GM18526 (cell line): ENCODE measurements around the gene SPP1.

Experiments
- POLR2A ChIP-seq: IDR thresholded peaks from 3 replicates; pipeline ENCODE4 v1.6.1; 2011; ENCODE audit not compliant: insufficient read length; ENCODE audit errors: extremely low read depth

Gene SPP1

DNA sequence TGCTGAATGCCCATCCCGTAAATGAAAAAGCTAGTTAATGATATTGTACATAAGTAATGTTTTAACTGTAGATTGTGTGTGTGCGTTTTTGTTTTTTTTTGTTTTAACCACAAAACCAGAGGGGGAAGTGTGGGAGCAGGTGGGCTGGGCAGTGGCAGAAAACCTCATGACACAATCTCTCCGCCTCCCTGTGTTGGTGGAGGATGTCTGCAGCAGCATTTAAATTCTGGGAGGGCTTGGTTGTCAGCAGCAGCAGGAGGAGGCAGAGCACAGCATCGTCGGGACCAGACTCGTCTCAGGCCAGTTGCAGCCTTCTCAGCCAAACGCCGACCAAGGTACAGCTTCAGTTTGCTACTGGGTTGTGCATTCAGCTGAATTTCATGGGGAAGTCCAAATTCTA lies at the start of gene SPP1:
Gene SPP1 (plus strand): TSS at position 249 of the 400 bp plus-strand sequence. CDS start 1,182 bp downstream, outside the sequence.
- TF ChIP-seq POLR2A, result no peak

DNA sequence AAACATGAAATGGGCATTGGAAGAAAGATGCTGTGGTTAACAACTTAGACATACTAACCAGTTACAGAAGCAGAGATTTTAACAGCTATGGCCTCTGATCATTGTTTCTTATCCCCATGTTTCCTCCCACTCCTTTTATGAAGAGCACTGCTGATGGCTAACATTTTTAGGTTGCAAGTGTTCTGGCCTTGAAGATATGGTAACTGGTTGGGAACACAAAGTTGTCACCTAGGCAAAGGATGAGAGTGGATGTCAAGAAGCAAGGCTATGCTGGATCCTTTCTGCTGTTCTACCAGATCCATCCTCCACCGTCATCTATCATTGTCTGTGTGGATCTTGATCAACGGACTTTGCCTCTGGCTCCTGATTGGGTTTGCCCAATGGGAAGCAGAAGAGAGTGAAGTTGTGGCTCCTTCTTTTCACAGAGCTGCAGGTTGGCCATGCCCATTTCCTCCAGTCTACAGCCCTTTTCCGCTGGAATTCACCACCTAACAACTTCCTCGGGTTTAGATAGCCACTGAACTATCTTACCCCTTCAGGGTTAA lies 48.9 kb upstream of the SPP1 start:
- TF ChIP-seq POLR2A, result no peak

DNA sequence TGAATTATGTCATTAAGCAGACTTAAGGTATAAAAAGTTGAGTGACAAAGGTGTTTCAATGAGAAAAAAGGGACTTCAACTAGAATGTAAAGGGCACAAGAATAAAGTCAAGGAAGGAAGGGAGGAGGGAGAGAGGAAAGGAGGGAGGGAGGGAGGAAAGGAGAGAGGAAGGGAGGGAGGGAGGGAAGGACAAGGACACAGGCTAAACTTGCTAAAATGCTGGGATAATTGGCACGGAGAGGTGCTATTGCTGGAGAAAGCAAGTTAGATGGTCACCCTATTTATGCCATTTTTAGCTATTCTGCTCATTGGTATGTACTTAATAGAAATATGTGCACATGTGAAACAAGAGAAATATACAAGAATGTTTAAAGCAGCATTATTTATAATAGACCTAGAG lies 44.9 kb upstream of the SPP1 start:
- TF ChIP-seq POLR2A, result no peak

DNA sequence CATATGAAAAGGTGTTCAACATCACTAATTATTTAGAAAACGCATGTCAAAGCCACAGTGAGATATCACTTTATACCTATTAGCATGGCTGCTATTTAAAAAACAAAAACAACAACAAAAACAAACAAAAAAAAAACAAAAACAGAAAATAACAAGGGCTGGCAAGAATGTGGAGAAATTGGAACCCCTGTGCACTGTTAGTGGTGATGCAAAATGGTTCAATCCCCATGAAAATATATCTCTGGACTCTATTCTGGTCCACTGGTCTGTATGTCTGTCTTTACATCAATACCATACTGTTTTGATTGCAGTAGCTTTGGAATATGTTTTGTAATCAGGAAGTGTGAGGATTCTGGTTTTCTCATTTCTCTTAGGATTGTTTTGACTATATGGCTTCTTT lies 43.6 kb upstream of the SPP1 start:
- no peak for TF ChIP-seq POLR2A

DNA sequence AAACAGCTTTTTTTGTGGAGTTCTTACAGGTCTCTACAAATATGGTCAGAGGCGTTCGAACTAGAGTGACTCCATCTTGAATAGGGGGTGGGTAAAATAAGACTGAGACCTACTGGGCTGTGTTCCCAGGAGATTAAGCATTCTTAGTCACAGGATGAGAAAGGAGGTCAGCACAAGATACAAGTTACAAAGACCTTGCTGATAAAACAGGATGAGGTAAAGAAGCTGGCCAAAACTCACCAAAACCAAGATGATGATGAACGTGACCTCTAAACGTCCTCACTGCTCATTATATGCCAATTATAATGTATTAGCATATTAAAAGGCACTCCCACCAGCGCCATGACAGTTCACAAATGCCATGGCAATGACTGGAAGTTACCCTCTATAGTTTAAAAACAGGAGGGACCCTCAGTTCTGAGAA lies 42.8 kb upstream of the SPP1 start:
- TF ChIP-seq POLR2A, result no peak

DNA sequence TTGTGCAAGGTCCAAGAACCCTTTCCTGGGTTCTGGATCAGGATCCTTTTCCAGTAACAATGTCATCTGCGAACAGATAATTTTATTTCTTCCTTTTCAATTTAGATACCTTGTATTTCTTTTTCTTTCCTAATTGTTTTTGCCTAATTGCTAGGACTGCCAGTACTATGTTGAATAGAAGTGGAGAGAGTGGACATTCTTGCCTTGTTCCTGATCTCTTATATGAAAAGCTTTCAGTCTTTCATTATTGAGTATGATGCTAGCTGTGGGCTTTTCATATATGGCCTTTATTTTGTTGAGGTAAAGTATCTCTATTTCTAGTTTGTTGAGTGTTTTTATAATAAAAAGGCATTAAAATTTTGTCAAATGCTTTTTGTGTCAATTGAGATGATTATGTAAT lies 42.2 kb upstream of the SPP1 start:
- no peak for TF ChIP-seq POLR2A

DNA sequence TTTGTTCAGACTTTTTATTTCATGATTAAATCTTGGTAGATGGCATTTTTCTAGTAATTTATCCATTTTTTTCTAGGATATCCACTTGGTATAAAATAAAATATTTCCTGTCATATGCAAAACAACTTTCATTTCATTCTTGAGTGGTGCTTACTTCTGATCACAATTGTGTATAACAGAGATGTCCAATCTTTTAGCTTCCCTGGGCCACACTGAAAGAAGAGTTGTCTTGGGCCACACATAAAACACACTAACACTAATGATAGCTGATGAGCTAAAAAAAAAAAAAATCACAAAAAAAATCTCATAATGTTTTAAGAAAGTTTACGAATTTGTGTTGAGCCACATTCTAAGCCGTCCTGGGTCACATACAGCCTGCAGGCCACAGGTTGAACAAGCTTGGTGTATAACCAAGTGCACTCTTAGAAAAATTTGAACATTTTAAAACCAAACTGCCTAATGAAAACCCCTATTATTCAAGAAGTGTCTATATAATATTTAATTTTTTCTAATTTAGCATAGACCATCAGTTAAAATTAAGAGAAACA lies 41.3 kb upstream of the SPP1 start:
- TF ChIP-seq POLR2A, result no peak

DNA sequence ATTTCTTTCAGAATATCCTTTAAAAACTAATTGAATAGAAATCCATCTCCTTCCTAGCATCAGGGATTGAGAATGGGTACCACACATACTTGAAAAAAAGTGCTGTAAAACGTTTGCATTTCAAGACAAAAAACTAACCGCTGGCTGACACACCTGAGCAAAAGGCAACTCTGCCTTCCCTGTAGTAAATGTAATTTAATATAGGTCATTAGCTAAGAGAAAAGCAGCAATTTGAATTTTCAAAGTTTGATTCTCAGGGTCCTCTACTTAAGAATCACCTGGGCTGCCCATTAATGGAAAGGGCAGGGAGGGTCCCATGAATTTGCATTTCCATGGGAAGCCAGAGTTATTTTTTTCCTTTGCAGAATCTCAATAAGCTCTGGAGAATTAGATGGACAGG lies 40.5 kb upstream of the SPP1 start:
- no peak for TF ChIP-seq POLR2A

DNA sequence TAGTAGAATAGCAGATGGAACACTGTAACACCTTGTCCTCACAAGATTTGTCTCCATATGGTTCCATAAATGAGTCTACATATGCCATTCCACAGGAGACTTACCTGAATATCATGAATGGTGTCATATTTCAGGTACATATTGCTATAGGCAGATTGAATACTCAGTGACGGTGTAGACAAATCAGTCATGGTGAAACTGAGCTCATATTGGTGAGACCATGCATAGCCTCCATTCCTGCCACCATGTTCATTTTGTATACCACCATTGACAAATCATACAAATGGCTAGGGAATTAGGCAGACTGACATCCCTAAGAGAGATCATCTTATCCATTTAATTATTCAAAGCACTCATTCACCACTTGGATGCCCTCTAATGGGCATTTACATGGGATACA lies 38.0 kb upstream of the SPP1 start:
- no peak for TF ChIP-seq POLR2A

DNA sequence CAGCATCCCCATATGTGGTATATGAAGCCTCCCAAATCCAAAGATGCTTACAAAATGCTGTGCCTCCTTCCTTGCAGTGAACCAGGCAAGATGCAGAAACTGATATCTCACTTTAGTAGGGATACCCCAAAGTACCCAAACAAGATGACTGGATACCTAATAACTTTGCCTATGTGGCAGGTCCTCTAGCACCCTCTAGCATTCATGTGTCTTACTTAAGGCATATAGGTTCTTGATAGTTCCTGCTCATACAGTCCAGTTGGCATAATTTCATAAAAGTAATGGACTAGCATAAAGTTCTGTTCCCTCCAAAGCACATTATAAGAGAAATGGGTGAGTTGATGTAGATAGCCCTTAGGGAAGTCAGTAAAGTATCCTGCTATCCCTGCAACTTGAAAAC lies 36.8 kb upstream of the SPP1 start:
- no peak for TF ChIP-seq POLR2A

DNA sequence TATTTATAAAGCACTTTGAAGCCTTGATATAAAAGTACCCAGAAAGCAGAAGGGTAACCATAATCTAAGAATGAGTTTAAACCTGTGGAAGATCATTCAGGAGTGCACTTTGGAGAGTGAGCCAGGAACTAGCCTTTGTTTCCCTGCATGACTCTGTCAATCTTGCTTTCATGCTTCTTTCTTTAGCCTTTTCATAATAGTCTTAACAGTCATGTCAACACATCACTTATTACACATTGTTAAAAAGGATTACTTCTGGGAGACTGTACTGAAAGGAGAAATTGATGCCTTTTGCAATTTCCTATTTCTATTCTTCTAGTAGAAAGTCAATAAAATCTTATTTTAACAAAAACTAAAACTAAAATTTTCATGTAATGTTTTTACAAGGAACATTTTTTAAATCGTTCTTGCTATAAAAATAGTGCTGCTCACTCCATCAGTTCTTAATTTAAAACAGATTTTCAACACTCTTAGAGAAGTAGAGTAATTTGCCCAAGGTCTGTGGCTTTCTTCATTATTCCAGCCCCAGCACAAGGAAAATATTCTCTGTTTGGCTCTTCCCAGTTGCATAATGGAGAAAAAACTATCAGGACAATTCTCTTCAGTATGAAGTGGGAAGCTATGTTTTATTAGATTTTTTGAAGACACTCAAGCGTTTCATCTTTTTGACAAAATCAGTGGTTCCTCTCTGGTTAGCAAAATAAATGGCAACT lies 35.4 kb upstream of the SPP1 start:
- no peak for TF ChIP-seq POLR2A

DNA sequence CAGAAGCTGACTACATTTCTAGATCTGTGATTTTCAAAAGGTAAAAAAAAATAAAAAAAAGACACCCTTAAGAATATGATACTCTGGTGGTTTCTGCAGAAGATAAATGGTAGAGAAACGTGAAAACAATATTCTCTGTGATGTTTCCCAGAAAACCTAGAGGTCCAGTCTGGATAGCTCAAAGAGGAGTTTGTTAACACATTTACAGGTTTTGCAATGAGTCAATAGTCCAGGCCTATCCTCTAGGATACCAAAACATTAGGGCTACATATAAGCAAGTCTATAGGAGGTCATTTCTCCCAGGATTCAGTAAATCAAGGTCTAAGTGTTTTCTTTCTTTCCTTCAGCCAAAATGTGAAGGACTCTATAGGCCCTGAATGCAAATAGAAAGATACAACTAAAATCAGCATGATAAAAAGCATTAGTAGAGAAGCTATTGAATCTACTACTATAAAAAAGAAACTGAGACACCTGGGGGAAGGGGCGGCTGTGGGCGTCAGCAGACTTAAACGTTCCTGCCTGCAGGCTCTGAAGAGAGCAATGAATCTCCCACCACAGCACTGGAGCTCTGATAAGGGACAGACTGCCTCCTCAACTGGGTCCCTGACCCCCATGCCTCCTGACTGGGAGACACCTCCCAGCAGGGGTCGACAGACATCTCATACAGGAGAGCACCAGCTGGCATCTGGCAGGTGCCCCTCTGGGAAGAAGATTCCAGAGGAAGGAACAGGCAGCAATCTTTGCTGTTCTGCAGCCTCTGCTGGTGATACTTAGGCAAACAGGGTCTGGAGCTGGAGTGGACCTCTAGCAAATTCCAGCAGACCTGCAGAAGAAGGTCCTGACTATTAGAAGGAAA lies 33.7 kb upstream of the SPP1 start:
- TF ChIP-seq POLR2A, result no peak

DNA sequence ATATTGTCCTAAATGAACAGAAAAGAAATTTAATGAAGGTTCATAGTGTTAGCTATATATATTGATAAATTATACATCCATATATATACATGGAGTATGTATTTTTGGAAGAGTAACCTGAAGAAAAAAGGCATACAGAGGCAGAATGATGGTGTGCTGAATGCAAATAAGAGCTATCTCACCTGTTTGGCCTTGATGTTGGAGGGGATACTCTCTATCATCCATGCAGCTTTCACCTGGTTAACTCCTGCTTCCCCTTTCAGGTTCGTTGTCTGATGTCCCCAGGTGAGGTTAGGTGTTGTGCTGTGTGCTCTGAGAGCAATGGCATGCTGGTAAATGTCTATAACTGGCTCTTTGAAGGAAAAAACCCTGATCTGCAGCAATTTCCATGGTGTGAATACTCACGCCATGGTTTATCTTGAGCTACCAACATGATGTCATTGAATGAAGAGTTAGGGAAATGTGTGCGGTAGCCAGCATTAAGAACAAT lies 31.8 kb upstream of the SPP1 start:
- TF ChIP-seq POLR2A, result no peak

DNA sequence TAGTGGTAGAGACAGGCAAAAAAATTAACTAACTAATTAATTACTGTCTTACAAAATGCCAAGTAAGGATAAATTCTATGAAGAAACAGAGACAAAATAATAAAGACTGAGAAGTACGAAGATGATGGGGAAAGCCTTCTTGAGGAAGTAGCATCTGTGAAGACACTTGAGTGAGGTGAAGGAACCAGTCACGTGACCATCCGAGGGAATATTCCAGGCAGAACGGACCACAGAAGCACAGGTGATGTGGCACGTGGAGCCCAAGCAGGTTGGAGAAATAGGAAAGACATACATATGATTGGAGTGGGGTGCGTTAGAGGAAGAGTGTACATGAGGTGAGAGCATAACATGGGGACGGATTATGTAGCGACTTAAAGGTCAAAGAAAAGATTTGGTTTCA lies 30.5 kb upstream of the SPP1 start:
- TF ChIP-seq POLR2A, result no peak

DNA sequence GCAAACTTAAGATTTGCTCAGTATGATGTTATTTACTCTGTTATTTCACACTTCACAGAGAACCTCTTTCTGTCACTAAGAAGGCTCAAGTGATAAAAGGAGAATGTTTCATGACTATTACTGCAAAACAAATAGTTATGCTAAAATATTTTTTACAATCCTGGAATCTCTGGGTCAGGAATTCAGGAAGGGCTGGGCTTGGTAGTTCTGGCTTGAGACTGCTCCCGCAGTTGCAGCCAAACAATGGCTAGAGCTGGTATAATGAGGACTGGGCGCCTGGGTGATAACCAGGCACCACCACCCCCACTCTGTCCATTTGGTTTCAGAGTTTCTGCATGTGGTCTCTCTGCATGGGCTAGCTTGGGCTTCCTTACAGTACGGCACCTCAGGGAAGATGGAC lies 28.7 kb upstream of the SPP1 start:
- TF ChIP-seq POLR2A, result no peak
